Stimulated activated CD8-positive, alpha-beta memory T cell treated with anti-CD3 and anti-CD28 coated beads, Interleukin-4, amount 100 ng/mL, for 1 hour (primary cell): Measurements from ENCODE around the gene CORT.
"Not testable (repeated sequence)": the region's sequence is repeated elsewhere in the genome, so short reads cannot be mapped to it uniquely, and the experiment has no call there.

Source experiments
- DNase-seq, 2 donors: peaks; one replicate each; pipeline ENCODE4 v3.0.0-alpha.2; 2020; ENCODE audit warnings: low read depth in 2 of 2, low spot score in 1 of 2

The CORT gene, protein sequence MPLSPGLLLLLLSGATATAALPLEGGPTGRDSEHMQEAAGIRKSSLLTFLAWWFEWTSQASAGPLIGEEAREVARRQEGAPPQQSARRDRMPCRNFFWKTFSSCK

DNA sequence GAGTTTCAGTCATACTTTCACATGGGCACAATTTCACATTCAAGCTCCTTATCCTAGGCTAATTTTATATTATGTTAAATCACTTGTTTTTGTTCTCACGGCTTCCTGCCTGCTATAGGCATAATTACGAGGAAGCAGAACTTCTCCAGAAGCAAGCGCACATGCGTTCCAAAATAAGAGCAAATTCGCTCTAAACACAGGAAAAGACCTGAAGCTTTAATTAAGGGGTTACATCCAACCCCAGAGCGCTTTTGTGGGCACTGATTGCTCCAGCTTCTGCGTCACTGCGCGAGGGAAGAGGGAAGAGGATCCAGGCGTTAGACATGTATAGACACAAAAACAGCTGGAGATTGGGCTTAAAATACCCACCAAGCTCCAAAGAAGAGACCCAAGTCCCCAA, at the start of gene CORT:
TSS of gene CORT (plus strand) at position 281 of the 400 bp plus-strand sequence. CDS start 193 bp downstream, outside the sequence.
- DNase-seq: no peak

DNA sequence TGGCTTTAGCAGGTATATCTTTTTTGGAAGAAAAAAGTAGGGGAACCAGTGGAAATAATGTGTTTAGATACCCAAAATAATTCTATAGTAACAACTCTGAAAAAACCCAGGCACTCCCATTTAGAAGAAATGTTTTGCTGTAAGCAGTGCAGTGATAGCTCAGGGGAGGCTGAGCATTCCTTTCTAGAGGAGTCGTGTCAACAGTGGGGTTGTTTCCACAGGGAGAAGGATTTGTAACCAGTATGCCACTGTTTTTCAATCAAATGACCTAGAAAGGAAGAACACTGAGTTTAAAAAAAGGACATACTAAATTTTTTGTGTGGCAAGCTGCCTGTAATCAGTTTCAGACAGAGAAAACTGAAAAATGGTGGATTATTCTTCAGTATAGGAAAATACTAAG, 48.5 kb upstream of the CORT start:
- no peak for DNase-seq

DNA sequence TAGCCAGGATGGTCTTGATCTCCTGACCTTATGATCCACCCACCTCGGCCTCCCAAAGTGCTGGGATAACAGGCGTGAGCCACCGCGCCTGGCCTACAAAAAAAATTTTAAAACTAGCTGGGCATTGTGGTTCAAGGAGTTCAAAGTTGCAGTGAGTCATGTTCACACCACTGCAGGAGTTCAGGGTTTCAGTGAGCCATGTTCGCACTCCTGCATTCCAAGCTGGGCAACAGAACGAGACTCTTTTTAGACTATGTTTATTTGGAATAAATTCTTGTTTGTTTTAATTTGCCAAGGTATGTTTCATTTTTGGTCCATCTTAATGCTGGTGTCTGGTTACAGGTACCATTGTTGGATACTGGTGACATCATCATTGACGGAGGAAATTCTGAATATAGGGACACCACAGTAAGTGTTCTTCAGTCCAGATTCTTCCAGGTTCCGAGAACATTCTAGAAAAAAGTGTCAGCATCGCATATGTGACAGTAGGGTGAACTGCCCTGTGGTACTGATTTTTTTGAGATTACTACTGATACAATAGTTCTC, 47.0 kb upstream of the CORT start:
- no peak for DNase-seq

DNA sequence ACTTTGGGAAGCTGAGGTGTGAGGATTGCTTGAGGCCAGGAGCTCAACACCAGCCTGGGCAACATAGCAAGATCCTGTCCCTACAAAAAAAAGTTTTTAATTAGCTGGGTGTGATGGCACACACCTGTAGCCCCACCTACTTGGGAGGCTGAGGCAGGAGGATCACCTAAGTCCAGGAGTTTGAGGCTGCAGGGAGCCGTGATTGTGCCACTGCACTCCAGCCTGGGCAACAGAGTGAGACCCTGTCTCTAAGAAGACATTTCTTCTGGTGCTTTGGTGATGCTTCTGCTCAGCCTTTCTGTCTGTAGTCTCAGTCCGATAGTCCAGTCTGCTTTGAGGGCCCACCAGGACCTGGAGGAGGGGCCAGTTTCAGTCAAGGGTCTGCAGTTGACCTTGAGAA, 42.6 kb upstream of the CORT start:
- DNase-seq: no peak

DNA sequence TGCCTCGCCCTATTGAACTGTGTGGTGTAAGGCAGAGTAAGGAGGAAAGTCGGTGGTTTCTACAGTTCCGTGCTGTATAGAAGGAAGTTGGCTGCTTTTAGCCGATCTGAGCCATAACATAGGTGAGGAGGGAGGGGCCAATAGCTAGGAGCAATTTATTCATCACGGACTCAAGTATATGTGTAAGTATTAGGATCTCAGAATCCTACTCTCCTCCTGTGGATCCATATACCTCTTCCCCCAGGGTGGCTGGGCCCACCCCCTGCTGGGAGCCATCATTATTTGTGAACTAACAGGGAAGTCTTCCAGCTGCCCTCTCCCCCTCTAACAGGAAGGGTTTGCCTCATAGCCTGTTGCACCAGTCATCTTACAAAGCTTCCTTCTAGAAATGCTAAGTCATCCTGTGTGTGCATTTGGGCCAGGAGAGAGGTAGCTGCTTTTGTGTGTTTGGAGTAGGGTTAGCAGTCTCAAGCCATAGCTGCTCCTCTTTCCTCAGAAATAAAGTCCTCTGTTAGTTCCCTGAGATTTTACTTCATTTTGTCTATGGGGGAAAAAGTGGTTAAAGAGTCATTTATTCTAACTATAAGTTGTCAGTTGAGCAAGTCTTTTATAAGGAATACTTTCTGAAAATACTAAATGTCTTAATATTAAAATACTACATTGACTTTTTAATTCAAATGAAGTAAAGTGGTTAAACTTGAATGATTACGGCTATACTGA, 34.5 kb upstream of the CORT start:
- DNase-seq: no peak

DNA sequence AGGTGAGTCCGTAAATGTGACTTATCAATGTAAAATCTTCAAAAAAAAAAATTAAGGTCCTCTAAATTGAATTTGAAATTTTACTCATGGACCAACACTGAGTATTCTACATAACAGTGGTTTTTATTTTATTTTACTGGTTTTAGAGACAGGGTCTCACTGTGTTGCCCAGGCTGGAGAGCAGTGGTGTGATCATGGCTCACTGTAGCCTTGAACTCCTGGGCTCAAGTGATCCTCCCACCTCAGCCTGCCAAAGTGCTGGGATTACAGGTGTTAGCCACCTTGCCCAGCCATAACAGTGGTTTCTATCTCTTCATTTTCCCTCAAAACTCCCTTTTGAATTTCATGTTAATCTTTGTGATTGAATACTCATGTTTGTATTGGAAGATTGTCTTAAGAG, 33.9 kb upstream of the CORT start:
- DNase-seq: not testable (repeated sequence)

DNA sequence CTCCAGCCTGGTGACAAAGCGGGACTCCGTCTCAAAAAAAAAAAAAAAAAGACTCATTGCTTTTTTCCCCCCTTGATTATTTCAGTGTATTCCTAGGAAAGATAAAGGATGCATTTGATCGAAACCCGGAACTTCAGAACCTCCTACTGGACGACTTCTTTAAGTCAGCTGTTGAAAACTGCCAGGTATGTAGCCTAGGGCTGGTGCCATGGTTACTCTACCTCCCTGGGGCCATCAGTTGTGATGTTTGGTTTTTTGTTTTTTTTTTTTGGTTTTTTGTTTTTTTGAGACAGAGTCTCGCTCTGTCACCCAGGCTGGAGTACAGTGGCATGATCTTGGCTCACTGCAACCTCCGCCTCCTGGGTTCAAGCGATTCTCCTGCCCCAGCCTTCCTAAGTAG, 31.1 kb upstream of the CORT start:
- not testable (repeated sequence) for DNase-seq

DNA sequence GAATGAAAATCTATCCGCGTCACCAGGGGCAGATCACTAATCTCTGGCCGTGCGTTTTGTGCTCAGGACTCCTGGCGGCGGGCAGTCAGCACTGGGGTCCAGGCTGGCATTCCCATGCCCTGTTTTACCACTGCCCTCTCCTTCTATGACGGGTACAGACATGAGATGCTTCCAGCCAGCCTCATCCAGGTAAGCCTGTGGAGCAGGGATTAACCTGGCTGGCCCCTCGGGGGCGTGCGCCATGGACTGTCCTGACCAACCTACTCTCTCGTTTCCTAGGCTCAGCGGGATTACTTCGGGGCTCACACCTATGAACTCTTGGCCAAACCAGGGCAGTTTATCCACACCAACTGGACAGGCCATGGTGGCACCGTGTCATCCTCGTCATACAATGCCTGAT, 30.5 kb upstream of the CORT start:
- no peak for DNase-seq

DNA sequence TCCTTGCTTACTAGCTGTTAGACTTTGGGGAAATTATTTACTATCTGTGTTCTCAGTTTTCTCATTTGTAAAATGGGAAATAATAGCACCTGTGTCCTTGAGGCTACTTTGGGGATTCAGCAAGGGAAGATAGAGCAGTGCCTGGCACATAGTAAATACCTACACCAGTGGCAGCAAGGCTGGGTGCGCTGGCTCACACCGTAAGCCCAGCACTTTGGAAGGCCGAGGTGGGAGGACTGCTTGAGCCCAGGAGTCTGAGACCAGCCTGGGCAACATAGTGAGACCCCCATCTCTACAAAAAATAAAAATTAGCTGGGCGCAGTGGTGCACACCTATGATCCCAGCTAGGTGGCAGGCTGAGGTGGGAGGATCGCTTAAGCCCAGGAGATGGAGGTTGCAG, 28.2 kb upstream of the CORT start:
- no peak for DNase-seq

DNA sequence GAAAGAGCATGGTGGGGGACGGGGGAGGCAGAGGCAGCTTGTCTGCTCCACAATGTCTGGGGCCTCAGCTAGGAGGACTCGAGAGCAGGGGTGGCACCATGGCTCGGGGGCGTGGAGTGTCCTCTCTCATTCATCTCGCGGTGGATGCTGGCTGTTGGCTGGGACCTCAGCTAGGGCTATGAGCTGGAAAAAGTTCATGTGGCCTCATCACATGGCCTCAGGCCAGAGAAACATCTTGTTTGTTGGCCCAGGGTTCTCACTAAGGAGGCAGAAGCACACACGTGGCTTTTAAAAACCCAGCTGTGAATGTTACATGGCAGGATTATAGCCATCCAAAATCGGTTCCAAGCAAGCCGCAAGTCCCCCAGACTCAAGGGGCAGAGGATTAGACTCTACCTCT, 25.8 kb upstream of the CORT start:
- no peak for DNase-seq

DNA sequence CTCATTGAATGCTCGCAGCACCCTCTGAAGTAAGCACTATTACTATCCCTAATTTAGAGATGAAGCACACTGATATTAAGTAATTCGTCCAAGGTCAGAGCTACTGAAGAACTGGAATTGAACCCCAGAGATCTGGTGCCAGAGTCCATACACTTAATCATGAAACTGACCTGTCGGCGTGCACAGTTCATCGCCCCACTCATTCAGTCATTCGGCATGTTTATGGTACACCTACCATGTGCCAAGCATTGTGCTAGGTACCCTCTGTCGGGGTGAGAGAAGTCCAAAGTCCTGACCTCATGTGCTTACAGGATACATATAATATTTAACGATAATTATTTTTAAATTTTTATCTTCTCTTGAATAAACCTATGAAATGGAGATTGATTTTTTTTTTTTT, 25.2 kb upstream of the CORT start:
- DNase-seq: no peak

DNA sequence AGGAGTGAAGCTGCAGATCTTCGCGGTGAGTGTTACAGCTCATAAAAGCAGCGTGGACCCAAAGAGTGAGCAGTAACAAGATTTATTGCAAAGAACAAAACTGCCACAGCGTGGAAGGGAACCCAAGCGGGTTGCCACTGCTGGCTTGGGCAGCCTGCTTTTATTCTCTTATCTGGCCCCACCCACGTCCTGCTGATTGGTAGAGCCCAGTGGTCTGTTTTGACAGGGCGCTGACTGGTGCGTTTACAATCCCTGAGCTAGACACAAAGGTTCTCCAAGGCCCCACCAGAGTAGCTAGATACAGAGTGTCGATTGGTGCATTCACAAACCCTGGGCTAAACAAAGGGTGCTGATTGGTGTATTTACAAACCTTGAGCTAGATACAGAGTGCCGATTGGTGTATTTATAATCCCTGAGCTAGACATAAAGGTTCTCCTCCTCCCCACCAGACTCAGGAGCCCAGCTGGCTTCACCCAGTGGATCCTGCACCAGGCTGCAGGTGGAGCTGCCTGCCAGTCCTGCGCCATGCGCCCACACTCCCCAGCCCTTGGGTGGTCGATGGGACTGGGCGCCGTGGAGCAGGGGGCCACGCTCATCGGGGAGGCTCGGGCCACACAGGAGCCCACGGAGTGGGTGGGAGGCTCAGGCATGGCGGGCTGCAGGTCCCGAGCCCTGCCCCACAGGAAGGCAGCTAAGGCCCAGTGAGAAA, 23.9 kb upstream of the CORT start:
- DNase-seq: not testable (repeated sequence)

DNA sequence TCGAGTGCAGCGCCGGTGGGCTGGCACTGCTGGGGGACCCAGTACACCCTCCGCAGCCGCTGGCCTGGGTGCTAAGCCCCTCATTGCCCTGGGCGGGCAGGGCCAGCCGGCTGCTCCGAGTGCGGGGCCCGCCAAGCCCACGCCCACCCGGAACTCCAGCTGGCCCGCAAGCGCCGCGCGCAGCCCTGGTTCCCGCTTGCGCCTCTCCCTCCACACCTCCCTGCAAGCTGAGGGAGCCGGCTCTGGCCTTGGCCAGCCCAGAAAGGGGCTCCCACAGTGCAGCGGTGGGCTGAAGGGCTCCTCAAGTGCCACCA, 23.3 kb upstream of the CORT start:
- not testable (repeated sequence) for DNase-seq

DNA sequence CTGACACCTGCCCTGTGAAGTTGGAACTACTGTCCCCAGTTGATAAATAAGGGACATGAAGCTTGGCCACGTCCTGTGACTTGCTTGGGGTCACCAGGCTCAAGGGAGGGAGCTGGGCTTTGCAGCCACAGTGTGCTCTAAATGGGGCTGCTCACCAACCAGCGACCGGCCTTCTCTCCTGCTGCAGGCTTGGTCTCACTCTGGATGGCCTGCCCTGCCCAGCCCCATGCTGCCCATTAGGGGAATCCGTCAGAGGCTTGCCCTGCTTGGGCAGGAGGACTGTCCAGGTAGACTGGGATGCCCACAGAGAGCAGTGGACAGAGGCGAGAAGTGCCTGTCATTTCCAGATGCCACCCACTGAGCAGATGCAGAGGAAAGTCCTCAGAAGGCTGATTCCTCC, 20.8 kb upstream of the CORT start:
- no peak for DNase-seq

DNA sequence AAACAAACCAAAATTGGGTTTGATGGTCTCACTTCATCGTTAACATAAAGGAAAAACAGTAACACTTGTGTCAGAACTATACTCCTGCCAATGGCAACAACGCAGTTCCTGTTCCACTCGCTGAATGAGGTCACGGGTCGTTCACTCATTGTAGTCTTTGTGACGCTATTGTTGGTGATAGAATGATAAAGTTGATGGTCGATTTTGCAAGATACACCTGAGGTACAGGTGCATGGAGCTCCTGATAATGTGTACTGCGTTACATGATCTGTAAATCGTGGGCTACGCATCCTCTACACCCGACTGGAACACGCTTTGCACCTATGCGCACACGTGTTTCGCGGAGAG, 20.0 kb upstream of the CORT start:
- no peak for DNase-seq

DNA sequence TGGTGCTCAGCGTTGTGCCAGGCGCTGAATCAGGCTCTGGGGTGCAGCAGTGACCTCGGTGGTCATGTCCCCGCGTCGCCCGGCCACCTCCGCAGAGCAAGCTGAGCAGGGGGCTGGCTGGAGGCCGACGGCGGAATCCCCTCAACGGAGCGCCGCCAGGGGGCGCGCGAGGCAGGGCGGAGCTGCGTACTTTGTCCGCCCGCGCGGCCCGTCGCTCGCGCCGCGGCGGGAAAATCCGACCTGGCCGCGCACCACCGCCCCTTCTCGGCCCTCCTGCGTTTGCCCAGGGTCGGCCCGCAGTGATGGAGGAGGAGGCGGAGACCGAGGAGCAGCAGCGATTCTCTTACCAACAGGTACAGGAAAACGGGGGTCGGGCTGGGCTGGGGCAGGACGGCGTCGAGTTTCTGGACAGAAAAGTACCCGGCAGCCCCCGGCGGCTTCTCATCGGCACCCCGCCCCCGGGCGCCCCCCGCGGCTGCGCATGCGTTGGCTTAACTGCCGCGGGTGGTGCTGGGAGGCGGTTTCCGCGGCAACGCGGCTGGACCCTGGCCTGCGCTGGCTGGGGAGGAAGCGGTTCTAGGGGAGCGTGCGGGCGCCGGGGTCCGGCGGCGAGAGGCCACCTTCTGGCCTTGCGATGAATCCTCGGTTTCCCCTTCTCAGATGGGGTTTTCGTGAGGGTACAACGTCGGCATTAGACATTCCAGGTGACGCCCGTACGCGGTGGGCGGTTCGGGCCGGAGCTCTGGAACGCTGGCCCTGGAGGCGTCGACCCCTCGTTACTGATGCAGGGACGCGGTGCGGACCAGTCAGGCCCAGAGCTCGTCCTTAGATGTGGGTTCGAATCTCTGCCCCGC, 19.4 kb upstream of the CORT start, which contains the start of gene CENPS:
TSS of gene CENPS (plus strand) at position 218 of the 854 bp plus-strand sequence. CDS start at position 303, 85 bp downstream.
- DNase-seq: peak; percentile 86

DNA sequence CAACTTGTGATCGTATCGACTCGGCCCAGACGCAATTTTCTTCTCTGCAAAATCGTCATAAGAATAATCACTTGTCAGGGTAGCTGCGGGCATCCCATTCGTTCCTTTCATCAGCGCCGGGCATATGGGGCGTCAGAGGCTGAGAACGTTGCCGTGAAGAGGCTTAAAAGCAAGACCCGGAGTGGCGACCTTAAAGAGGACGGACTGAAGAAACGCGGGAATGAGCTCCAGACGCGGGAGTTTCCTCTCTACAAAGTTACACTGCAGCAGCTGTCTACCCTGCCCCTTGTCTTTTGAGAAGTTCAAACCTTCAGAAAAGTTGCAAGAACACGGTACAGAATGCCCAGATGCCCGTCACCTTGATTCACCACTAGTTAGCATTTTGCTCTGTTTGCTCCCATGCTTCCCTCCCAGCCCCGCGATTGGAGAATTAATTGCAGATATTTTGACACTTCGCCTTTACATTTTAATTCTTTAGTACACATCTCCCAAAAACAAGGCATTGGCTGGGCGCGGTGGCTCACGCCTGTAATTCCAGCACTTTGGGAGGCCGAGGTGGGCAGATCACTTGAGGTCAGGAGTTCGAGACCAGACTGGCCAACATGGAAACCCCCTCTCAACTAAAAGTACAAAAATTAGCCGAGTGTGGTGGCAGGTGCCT, 18.6 kb upstream of the CORT start:
- no peak for DNase-seq

DNA sequence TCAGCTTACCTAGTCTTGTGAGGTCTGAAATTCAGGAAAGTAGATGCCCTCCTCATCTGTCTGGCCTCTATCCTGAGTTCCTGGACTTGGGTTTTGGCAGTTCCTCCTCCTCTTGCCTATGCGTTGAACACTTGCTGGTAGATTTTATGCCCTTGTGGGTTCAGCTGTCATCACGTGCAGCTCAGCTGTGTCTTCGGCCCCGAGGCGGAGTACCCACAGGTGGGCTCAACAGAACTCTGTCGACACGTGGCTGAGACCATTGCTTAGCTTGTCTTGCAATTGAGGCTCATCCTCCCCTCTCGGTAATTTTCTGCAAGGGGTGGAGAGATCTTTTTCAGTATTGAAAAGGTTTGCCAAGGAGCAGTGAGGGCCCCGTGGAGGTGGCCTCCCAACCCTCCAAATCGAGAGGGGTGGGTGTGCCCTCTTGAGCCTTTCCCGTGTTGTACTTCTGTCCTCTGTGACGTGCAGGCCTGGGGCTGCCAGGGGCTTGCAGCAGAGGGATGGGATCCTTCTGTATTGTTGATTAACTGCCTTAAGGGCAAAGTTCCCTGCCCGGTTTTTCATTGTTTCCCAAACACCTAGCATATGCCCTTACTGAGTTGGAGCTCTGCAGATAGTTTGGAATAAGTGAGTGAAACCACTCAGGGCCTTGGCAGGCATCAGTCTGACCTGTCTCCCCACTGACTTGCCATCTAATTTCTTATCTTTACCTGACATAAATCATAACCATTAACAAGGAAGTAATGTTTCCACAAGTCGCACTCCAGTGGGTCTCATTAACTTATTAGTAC, 16.7 kb upstream of the CORT start:
- no peak for DNase-seq

DNA sequence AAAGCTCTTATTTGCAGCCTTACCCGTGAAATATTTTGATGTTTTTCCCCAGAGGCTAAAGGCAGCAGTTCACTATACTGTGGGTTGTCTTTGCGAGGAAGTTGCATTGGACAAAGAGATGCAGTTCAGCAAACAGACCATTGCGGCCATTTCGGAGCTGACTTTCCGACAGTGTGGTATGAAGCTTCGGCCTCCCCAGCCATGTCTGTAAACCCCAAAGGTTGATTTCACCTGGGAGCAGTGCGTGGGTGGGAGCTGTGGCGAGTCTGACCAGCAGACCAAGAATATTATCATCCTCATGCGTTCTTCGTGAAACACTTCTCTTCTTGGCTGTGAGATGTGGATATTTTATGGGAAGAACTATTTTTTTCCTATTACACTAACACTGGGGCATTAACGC, 16.0 kb upstream of the CORT start:
- DNase-seq: no peak

DNA sequence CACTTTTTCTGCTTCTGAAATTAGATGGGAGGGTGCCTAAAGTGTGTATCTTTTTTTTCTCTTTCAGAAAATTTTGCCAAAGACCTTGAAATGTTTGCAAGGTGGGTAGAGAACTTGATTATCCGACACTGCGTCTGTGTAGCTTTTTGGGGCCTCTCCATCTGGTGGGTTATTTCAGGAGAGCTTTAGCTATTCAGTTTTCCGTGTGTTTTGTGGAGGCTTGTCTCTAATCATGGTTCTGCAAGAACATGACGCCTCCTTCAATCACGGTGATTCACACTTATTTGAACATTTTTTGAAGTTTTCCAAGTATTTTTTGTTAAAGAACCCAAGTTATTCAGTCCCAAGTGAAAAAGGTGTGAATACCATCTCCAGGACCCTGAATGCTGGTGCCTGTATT, 15.2 kb upstream of the CORT start:
- no peak for DNase-seq
